Activated CD4-positive, CD25-positive, alpha-beta regulatory T cell treated with anti-CD3 and anti-CD28 coated beads, Interleukin-2, amount 50 U/mL, for 16 hours (primary cell): ENCODE data around the gene VWA1.
"Not testable (repeated sequence)": the region's sequence is repeated elsewhere in the genome, so short reads cannot be mapped to it uniquely, and the experiment has no call there.

Experiments
- DNase-seq: peaks from one replicate; pipeline ENCODE4 v3.0.0-alpha.2; 2020; ENCODE audit warnings: low read depth, low spot score

VWA1 gene

DNA sequence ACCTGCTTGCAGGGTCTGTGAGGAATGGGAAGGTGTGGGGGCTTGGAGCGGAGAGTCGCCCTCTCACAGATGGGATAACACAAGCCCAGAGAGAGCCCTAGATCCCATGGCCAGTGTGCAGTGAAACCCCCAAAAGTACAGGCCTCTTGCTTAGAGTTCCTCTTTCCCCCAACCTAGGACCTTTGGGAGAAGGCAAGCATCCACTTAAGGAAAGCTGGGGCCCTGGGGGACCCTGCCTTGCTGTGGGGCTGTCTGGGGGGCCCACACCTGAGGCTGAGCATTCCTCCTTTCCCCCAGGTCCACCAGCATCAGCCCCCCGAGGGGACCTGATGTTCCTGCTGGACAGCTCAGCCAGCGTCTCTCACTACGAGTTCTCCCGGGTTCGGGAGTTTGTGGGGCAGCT lies 1.1 kb downstream of the VWA1 start:
- no peak for DNase-seq

DNA sequence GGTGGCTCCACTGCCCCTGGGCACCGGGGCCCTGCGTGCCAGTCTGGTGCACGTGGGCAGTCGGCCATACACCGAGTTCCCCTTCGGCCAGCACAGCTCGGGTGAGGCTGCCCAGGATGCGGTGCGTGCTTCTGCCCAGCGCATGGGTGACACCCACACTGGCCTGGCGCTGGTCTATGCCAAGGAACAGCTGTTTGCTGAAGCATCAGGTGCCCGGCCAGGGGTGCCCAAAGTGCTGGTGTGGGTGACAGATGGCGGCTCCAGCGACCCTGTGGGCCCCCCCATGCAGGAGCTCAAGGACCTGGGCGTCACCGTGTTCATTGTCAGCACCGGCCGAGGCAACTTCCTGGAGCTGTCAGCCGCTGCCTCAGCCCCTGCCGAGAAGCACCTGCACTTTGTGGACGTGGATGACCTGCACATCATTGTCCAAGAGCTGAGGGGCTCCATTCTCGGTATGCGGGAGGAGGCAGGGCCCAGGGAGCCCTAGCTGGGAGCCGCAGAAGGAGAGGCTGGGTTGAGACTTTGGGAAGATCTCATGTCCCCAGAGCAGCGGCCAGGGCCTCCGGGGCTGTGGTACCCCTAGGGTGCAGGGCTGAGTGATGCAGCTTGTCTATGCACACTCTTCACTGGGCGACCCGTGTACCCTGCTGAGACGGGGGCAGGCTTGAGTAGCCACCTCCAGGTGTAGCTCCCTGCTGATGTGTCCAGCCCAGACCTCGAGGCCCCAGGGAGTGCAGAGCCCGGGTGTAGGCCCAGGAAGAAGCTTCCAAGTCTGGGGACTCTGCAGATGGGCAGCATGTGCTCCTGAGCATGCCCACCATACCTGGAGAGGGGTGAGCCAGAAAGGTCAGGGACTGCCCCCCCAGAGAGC lies 1.8 kb downstream of the VWA1 start:
- DNase-seq: no peak

GRCh38 chr1:1437904-1438376 lies 2.5 kb downstream of the VWA1 start:
- no peak for DNase-seq

GRCh38 chr1:1438531-1439381 lies 3.3 kb downstream of the VWA1 start:
- DNase-seq: no peak

DNA sequence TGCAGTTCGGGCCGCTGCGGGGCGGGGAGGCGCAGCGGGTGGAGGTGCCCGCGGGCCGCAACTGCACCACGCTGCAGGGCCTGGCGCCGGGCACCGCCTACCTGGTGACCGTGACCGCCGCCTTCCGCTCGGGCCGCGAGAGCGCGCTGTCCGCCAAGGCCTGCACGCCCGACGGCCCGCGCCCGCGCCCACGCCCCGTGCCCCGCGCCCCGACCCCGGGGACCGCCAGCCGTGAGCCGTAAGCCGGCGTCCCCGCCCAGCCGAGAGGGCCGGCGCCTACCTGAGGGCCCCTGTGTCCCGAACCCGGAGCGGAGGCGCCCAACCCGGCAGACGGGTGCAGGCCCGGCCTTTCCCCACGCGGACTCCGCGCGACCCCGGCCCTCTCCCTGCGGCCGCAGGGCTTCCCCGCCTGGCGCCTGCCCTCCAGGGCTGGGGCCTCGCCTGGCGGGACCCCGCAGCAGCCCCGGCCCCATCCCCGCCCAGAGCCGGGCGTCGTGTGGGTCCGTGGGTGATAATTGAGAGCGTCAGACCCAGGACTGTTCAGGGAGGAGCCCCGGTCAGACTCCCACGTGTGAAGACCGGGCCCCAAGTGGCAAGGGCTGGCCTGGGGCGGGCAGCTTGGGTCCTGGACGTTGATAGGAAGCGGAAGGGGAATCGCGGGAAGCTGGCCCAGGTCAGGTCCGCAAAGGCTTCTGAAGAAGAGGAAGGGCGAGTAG lies 4.2 kb downstream of the VWA1 start:
- no peak for DNase-seq

GRCh38 chr1:1440262-1441001 lies 4.9 kb downstream of the VWA1 start:
- DNase-seq: no peak

- peak; percentile 26 for DNase-seq
Observed at GRCh38 chr1:1441002-1441888, 5.8 kb downstream of the VWA1 start.

DNA sequence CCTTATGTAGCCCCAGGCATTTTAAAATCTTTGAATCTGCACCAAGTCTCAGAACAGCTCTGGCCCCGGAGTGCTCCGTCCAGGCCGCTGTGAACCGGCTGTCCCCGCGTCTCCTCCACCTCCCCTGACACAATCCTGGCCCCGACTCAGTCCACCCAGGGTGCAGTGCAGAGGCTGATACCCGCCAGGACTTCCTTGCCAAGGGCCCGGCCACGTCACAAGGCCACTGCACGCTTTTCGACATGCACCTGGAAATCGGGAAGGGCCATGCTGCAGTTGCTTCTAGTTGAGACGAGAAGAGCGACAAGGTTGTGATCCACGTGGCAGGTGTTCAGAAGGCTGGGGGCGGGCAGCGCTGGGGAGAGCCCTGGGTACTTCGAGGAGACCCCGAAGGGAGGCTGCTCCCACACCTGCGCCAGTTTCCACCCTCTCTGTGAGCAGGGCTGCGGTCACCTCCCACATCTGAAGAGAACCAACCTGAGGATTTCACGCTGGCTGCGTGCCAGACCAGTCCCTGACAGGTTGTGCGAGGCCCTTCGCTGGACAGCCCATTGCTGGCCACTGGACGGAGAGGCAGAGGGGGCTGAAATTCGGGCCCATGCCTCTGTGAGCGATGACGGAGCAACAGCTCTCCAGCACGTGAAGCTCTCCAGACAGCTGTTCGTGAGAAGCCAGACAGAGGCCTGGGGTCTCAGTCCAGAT lies 6.7 kb downstream of the VWA1 start:
- no peak for DNase-seq

GRCh38 chr1:1446631-1447030 lies 11.1 kb downstream of the VWA1 start:
- DNase-seq: not testable (repeated sequence)

DNA sequence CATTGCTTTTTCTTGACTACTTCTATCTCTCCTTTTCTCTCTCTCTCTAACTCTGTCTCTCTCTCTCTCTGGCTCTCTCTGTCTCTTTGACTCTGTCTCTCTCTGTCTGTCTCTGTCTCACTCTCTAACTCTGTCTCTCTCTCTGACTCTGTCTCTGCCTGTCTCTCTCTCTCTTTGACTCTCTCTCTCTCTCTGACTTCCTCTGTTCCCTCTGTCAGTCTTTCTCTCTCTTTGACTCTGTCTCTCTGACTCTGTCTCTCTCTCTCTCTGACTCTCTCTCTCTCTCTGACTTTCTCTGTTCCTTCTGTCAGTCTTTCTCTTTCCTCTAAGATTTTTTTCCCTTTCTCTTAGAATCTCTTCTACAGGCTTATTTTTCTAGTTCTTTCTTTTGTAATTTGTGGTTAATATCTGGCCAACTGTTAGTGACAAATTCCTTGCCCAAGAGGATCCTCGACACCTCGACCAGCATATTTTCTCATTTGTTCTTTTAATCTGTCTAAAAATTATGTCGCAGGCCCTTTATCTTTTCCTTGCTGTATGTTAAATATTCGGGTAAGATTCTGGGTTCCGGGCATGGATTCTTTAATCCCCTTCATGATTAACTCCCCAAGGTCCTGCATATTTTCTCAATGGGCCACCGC lies 13.7 kb downstream of the VWA1 start, which contains the start of gene ATAD3C:
ATAD3C (plus strand) TSS at position 591 of the 641 bp plus-strand sequence. CDS start 995 bp downstream, outside the sequence.
- no peak for DNase-seq

- DNase-seq: not testable (repeated sequence)
Observed at GRCh38 chr1:1450616-1451015, 15.1 kb downstream of the VWA1 start.

DNA sequence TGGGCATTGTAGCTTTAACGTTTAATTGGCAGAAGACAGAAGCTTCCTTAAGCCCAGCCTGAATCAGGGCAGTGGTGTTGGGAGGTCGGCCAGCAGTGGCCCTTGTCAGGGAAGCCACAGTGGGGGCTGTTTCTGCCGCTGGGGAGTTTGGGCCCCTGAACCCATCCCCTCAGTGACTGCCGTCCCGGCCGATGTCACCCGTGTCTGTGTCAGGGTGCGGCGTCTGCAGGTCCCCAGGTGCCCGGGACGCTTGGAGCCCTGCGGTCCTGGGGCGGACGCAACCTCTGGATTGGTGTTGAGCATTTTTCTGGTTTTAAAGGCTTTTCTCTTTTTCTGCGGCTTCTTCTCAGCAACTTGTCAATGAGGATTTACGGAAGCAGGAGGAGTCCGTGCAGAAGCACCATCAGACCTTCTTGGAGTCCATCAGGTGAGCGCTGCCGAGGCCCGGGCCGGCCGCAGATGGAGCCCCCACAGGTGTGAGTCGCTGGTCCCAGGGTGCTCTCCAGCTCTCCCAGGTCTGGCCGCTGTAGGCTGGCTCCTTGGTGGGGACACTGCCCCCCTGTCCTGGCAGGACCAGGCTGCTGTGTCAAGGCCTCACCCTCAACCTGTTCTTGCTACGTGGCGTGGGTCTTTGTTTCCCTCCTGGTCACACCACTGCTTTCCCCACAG lies 16.3 kb downstream of the VWA1 start:
- no peak for DNase-seq

DNA sequence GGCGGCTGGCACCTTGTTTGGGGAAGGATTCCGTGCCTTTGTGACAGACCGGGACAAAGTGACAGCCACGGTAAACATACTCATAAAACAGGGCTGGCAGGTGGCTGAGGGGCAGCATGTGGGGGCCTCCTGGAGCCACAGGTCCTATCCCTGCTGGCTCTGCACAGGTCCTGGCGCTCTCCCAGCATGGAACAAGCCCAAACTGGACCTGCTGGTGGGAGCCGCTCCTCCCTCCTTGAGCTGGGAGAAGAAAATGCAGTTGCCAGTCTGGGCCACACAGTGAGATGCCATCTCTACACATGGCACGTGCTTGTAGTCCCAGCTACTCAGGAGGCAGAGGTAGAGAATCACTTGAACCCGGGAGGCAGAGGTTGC lies 16.9 kb downstream of the VWA1 start:
- DNase-seq: not testable (repeated sequence)

- DNase-seq: no peak
Observed at GRCh38 chr1:1452882-1453281, 17.4 kb downstream of the VWA1 start.

- DNase-seq: not testable (repeated sequence)
Observed at GRCh38 chr1:1454286-1455056, 19.0 kb downstream of the VWA1 start.

DNA sequence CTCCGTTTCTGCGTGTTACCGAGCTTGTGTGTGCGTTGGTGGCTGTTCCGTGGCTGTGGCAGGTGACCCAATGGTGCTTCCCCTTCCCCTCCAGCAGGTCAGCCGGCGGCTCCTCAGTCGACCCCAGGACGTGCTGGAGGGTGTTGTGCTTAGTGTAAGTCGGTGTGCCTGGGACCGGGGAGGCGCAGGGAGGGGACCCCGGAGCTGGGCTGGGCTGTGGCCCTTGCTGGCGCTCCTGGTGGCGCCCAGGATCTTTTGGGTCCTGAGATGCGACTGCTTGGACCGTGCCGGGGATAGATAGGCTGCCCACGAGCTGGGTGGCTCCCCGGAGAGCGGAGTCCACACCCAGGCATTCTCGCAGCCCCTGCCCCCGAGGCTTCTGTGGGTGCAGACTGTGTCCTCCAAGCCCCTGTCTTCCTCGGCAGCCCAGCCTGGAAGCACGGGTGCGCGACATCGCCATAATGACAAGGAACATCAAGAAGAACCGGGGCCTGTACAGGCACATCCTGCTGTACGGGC lies 19.9 kb downstream of the VWA1 start:
- no peak for DNase-seq

GRCh38 chr1:1455934-1456333 lies 20.4 kb downstream of the VWA1 start:
- not testable (repeated sequence) for DNase-seq
